IMR-90 (cell line): ENCODE data around the gene SPATA9. TPM values are rescaled to one million over a fixed set of nuclear protein-coding genes. Genes with fewer than 3 reads are reported as not detected.

Experiments used
- ATAC-seq: fragments of 200-7000 bp; cut with Tn5 transposase; 2 replicates; pipeline ENCODE4 v1.9.1; 2020; ENCODE audit warnings: low read depth, mild to moderate bottlenecking, moderate library complexity
- BruUV-seq: library from RNA; stranded (reverse); fragments of 400-500 nt; replicated peaks from 2 replicates; lab custom pipeline; 2021; lab: Mats Ljungman, UMichigan
- CTCF ChIA-PET: fragments of 300-600 bp; formaldehyde crosslinking; extraction: SDS; loops from one replicate; lab custom pipeline; 2021; ENCODE audit warnings: antibody characterized with exemption; lab: Yijun Ruan, JAX
- POLR2A ChIA-PET: fragments of 300-600 bp; sonication (Branson Sonifier 250); formaldehyde crosslinking; loops from one replicate; lab custom pipeline; 2022; ENCODE audit warnings: antibody characterized with exemption; ENCODE audit not compliant: unreplicated experiment; lab: Charles Lee
- DNase-seq: peaks from one replicate; pipeline ENCODE4 v3.0.0; 2013
- H2AFZ ChIP-seq: replicated peaks from 2 replicates; pipeline ENCODE3; 2013; ENCODE audit warnings: low read length, mild to moderate bottlenecking; ENCODE audit not compliant: poor library complexity
- H2AK5ac ChIP-seq: 2 replicates; pipeline ENCODE4 v1.6.1; 2013; ENCODE audit warnings: low read depth, low read length, inconsistent platforms
- H2AK9ac ChIP-seq: replicated peaks from 2 replicates; pipeline ENCODE3; 2013; ENCODE audit warnings: mild to moderate bottlenecking, low read depth, low read length, moderate library complexity; ENCODE audit not compliant: poor library complexity
- H2BK120ac ChIP-seq: 2 replicates; pipeline ENCODE4 v1.6.1; 2013; ENCODE audit warnings: low read depth, low read length, inconsistent platforms
- H2BK15ac ChIP-seq: 3 replicates; pipeline ENCODE4 v1.6.1; 2013; ENCODE audit warnings: low read depth, low read length, inconsistent platforms
- H2BK20ac ChIP-seq: 2 replicates; pipeline ENCODE4 v1.6.1; 2013; ENCODE audit warnings: low read depth, mild to moderate bottlenecking, inconsistent platforms, low read length, moderate library complexity
- H2BK5ac ChIP-seq: 2 replicates; pipeline ENCODE4 v1.6.1; 2013; ENCODE audit warnings: mild to moderate bottlenecking, low read depth, low read length, inconsistent platforms; ENCODE audit not compliant: poor library complexity, severe bottlenecking
- H3K14ac ChIP-seq: replicated peaks from 2 replicates; pipeline ENCODE4 v1.6.1; 2013; ENCODE audit warnings: low read depth, low read length, inconsistent platforms
- H3K18ac ChIP-seq: 2 replicates; pipeline ENCODE4 v1.6.1; 2013; ENCODE audit warnings: low read depth, low read length, control low read depth
- H3K23ac ChIP-seq: 2 replicates; pipeline ENCODE4 v1.6.1; 2013; ENCODE audit warnings: low read depth, low read length, inconsistent platforms
- H3K27ac ChIP-seq: 2 replicates; pipeline ENCODE4 v1.5.1; 2013; ENCODE audit warnings: mild to moderate bottlenecking, control low read depth, low read length; ENCODE audit not compliant: insufficient read depth
- H3K27me3 ChIP-seq: 2 replicates; pipeline ENCODE4 v1.6.1; 2013; ENCODE audit warnings: low read length; ENCODE audit not compliant: control insufficient read depth, insufficient read depth
- H3K36me3 ChIP-seq: 2 replicates; pipeline ENCODE4 v1.6.1; 2013; ENCODE audit warnings: low read length, mixed read lengths; ENCODE audit not compliant: control insufficient read depth, insufficient read depth
- H3K4ac ChIP-seq: 2 replicates; pipeline ENCODE4 v1.6.1; 2013; ENCODE audit warnings: low read depth, low read length, inconsistent platforms
- H3K4me1 ChIP-seq: 2 replicates; pipeline ENCODE4 v1.6.1; 2013; ENCODE audit warnings: low read length, mixed read lengths; ENCODE audit not compliant: control insufficient read depth, insufficient read depth
- H3K4me2 ChIP-seq: 2 replicates; pipeline ENCODE4 v1.6.1; 2013; ENCODE audit warnings: low read depth, mild to moderate bottlenecking, control low read depth, low read length, moderate library complexity
- H3K4me3 ChIP-seq: 2 replicates; pipeline ENCODE4 v1.5.1; 2013; ENCODE audit warnings: low read depth, mild to moderate bottlenecking, control low read depth, low read length, moderate library complexity; ENCODE audit not compliant: insufficient read depth
- H3K56ac ChIP-seq: 2 replicates; pipeline ENCODE4 v1.6.1; 2013; ENCODE audit warnings: low read length, inconsistent platforms; ENCODE audit not compliant: insufficient read depth; ENCODE audit errors: extremely low read depth
- H3K79me1 ChIP-seq, 2 experiments: 2 replicates each; pipeline ENCODE4 v1.6.1; 2013; ENCODE audit warnings: low read length in 2 of 2, inconsistent platforms in 1 of 2, low read depth in 1 of 2
- H3K9ac ChIP-seq: 2 replicates; pipeline ENCODE4 v1.6.1; 2013; ENCODE audit warnings: low read depth, low read length, control low read depth
- H3K9me1 ChIP-seq: 2 replicates; pipeline ENCODE4 v1.6.1; 2013; ENCODE audit warnings: low read length, inconsistent platforms; ENCODE audit not compliant: insufficient read depth
- H3K9me3 ChIP-seq: 2 replicates; pipeline ENCODE4 v1.6.1; 2013; ENCODE audit warnings: low read length; ENCODE audit not compliant: control insufficient read depth, insufficient read depth
- H4K20me1 ChIP-seq: 2 replicates; pipeline ENCODE4 v1.6.1; 2013; ENCODE audit warnings: low read length, inconsistent platforms; ENCODE audit not compliant: insufficient read depth
- H4K5ac ChIP-seq: 2 replicates; pipeline ENCODE4 v1.6.1; 2013; ENCODE audit warnings: mild to moderate bottlenecking, low read depth, low read length, control low read depth
- H4K8ac ChIP-seq, 2 experiments: 2 replicates each; pipeline ENCODE4 v1.6.1; 2013; ENCODE audit warnings: low read depth in 2 of 2, low read length in 2 of 2, control low read depth in 1 of 2, inconsistent platforms in 1 of 2
- H4K91ac ChIP-seq: 2 replicates; pipeline ENCODE4 v1.6.1; 2013; ENCODE audit warnings: low read depth, low read length, inconsistent platforms; ENCODE audit not compliant: insufficient read depth
- BHLHE40 ChIP-seq: fragments of 150-350 bp; IDR thresholded peaks from 2 replicates; pipeline ENCODE4 v1.6.1; 2016; ENCODE audit warnings: mild to moderate bottlenecking, low read depth, low read length
- CEBPB ChIP-seq: IDR thresholded peaks from 2 replicates; pipeline ENCODE4 v1.6.1; 2012; ENCODE audit warnings: low read depth, low read length, improper control_type of control experiment
- ELK1 ChIP-seq: fragments of 150-350 bp; IDR thresholded peaks from 2 replicates; pipeline ENCODE4 v1.6.1; 2016; ENCODE audit warnings: low read depth, mild to moderate bottlenecking, low read length, moderate library complexity, borderline replicate concordance
- FOS ChIP-seq: fragments of 150-350 bp; IDR thresholded peaks from 2 replicates; pipeline ENCODE4 v1.6.1; 2016; ENCODE audit warnings: low read depth, low read length
- MAZ ChIP-seq: IDR thresholded peaks from 2 replicates; pipeline ENCODE4 v1.6.1; 2012; ENCODE audit warnings: low read depth, mild to moderate bottlenecking, low read length, improper control_type of control experiment, moderate library complexity, borderline replicate concordance
- NFE2L2 ChIP-seq: fragments of 150-350 bp; IDR thresholded peaks from 2 replicates; pipeline ENCODE4 v1.6.1; 2016; ENCODE audit warnings: low read depth, mild to moderate bottlenecking, low read length
- POLR2A ChIP-seq: IDR thresholded peaks from 2 replicates; pipeline ENCODE4 v1.6.1; 2012; ENCODE audit warnings: mild to moderate bottlenecking, low read depth, low read length
- RAD21 ChIP-seq: IDR thresholded peaks from 2 replicates; pipeline ENCODE4 v1.6.1; 2012; ENCODE audit warnings: low read length, improper control_type of control experiment
- RCOR1 ChIP-seq: IDR thresholded peaks from 2 replicates; pipeline ENCODE4 v1.6.1; 2012; ENCODE audit warnings: mild to moderate bottlenecking, low read length, improper control_type of control experiment; ENCODE audit not compliant: insufficient replicate concordance
- RFX5 ChIP-seq: IDR thresholded peaks from 2 replicates; pipeline ENCODE4 v1.8.0; 2012; ENCODE audit warnings: low read depth, mild to moderate bottlenecking, low read length, moderate library complexity
- WGBS, 2 experiments: methylation state at CpG; one replicate each; pipeline versions ENCODE4 v1.1.5 to v1.1.7; 2013; ENCODE audit warnings: missing lambda C conversion rate in 2 of 2; ENCODE audit not compliant: insufficient read length in 1 of 2; ENCODE audit errors: extremely low coverage in 2 of 2; 5-methylcytosine and 5-hydroxymethylcytosine counted together
- dilution Hi-C: fragments of 300-500 bp; cut with HindIII; formaldehyde crosslinking; loops from one replicate; pipeline ENCODE4 v1.14.3; 2018; ENCODE audit warnings: low sequenced_read_pairs; ENCODE audit not compliant: unreplicated experiment
- in situ Hi-C: fragments of 300-500 bp; cut with MboI; formaldehyde crosslinking; loops from 3 replicates; pipeline ENCODE4 v1.14.3; 2019; ENCODE audit warnings: low sequenced_read_pairs, inconsistent platforms, mixed read lengths
- intact Hi-C: fragments of 100-400 bp; cut with micrococcal nuclease; formaldehyde crosslinking; loops from 2 replicates; pipeline ENCODE4 v1.10.0; 2022
- polyA plus RNA-seq, 3 experiments: library from polyadenylated mRNA; depleted of rRNA; stranded (reverse); fragments of >200 nt; gene quantifications; 2 replicates each; pipeline ENCODE4 v1.2.3, GENCODE V29; 2012; ENCODE audit warnings: low replicate concordance in 1 of 3
- total RNA-seq: library from RNA; depleted of rRNA; stranded (reverse); fragments of >200 nt; gene quantifications from 2 replicates; pipeline ENCODE4 v1.2.3, GENCODE V29; 2012
- TF ChIP-seq, protein P1 (sequence below): conservative IDR thresholded peaks from 2 replicates; pipeline ENCODE4 v1.5.1; 2012; ENCODE audit warnings: mild to moderate bottlenecking, low read depth, low read length, improper control_type of control experiment

The SPATA9 gene
- total and polyA plus RNA-seq, 2 of the 4 experiments (the other 2 are of a cell fraction), result 0.72 to 0.86 TPM

DNA sequence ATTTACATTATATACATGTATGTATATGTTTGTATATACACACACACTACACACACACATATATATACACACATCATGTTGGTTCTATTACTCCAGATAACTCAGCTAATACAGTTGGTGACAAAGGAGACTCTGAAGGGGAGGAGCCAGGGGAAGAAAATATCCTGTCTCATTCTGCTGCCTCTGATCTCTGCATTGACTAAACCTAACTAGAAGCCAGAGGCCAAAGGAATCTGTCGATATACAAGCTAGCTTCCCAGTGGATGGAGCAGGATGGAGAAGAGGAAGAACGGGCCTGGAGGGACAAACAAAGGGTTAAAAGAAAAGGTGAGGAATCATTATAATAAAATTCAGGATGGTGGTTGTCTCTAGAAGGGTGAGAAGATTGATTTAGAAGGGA lies 34.6 kb upstream of the SPATA9 start:
- dilution Hi-C loops (no loop called here), in situ Hi-C loops (no loop called here), intact Hi-C loops (no loop called here)
- Histone ChIP-seq H3K56ac (no peak overlapping the region), H3K27ac (no peak overlapping the region), H2BK5ac (no peak overlapping the region), H4K20me1 (no peaks in the 10 kb centered on the region), H3K79me1 (no peaks in the 10 kb centered on the region), H3K18ac (no peak overlapping the region), H2BK120ac (no peak overlapping the region), H3K4ac (no peak overlapping the region), H3K23ac (no peak overlapping the region), H2BK15ac (no peak overlapping the region), H2AFZ (no peak overlapping the region), H3K9ac (no peak overlapping the region), H3K4me2 (no peak overlapping the region), H4K8ac (no peak overlapping the region), H3K4me1 (peaks cover 10% of the 10 kb centered on the region), H3K27me3 (no peaks in the 10 kb centered on the region), H3K9me1 (no peaks in the 10 kb centered on the region; the same call in 1 of the 2 replicates), H3K14ac (no peak overlapping the region), H4K5ac (no peak overlapping the region), H4K91ac (no peak overlapping the region), H3K4me3 (no peak overlapping the region), H3K9me3 (no peaks in the 10 kb centered on the region), H2BK20ac (no peak overlapping the region), H2AK9ac (no peak overlapping the region), H2AK5ac (no peak overlapping the region), H3K36me3 (no peaks in the 10 kb centered on the region)
- ChIA-PET POLR2A (no interaction called here), CTCF (interaction anchor here (0.6 kb wide), 1 partner anchor 14 kb away, joined by 5 read pairs; the partner anchor contains the start of gene RHOBTB3)
- 83% methylated on average over 1 of the region's 2 CpGs; no CpG with 5 or more reads in 1 of the 2 experiments for WGBS, 2 experiments
- TF ChIP-seq MAZ (no peak), RCOR1 (no peak), POLR2A (no peak), ELK1 (no peak), RFX5 (no peak), RAD21 (no peak), NFE2L2 (no peak), BHLHE40 (no peak), FOS (no peak), CEBPB (no peak)
- TF ChIP-seq, protein P1, sequence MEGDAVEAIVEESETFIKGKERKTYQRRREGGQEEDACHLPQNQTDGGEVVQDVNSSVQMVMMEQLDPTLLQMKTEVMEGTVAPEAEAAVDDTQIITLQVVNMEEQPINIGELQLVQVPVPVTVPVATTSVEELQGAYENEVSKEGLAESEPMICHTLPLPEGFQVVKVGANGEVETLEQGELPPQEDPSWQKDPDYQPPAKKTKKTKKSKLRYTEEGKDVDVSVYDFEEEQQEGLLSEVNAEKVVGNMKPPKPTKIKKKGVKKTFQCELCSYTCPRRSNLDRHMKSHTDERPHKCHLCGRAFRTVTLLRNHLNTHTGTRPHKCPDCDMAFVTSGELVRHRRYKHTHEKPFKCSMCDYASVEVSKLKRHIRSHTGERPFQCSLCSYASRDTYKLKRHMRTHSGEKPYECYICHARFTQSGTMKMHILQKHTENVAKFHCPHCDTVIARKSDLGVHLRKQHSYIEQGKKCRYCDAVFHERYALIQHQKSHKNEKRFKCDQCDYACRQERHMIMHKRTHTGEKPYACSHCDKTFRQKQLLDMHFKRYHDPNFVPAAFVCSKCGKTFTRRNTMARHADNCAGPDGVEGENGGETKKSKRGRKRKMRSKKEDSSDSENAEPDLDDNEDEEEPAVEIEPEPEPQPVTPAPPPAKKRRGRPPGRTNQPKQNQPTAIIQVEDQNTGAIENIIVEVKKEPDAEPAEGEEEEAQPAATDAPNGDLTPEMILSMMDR, result no peak
- ATAC-seq (no peak), DNase-seq (no peak)
- BruUV-seq, result no TSS peak
